BE2C (cell line): ENCODE measurements around the gene CASK.

ENCODE experiments used
- DNase-seq: peaks from one replicate; pipeline ENCODE4 v3.0.0-alpha.2; 2020
- H3K27me3 ChIP-seq: fragments of 250-450 bp; sonication (Bioruptor Pico); 2 replicates; pipeline ENCODE4 v1.5.1; 2020; ENCODE audit warnings: mild to moderate bottlenecking
- H3K36me3 ChIP-seq: fragments of 250-450 bp; sonication (Bioruptor Pico); 2 replicates; pipeline ENCODE4 v1.5.1; 2020; ENCODE audit warnings: mild to moderate bottlenecking
- H3K4me1 ChIP-seq: fragments of 250-450 bp; sonication (Bioruptor Pico); 2 replicates; pipeline ENCODE4 v1.5.1; 2020
- H3K4me3 ChIP-seq: 2 replicates; pipeline ENCODE4 v1.5.1; 2011; ENCODE audit warnings: low read depth, low read length
- H3K9me3 ChIP-seq: fragments of 250-450 bp; sonication (Bioruptor Pico); 2 replicates; pipeline ENCODE4 v1.5.1; 2020
- CTCF ChIP-seq: IDR thresholded peaks from 2 replicates; pipeline ENCODE4 v1.5.1; 2012; ENCODE audit warnings: mild to moderate bottlenecking, low read depth, low read length

CASK gene

GRCh38 chrX:41933546-41933945 lies 10.2 kb upstream of the CASK start:
- no peaks in the 10 kb centered on the region for H3K9me3 ChIP-seq

GRCh38 chrX:41932885-41933284 lies 9.5 kb upstream of the CASK start:
- H3K27me3 ChIP-seq: no peaks in the 10 kb centered on the region

More at GRCh38 chrX:41933546-41933945, 10.2 kb upstream of the CASK start:
- H3K36me3 ChIP-seq: no peaks in the 10 kb centered on the region
- no peaks in the 10 kb centered on the region for H3K4me1 ChIP-seq
- no peaks in the 10 kb centered on the region for H3K27me3 ChIP-seq
- TF ChIP-seq CTCF: no peak
- no peak overlapping the region for H3K4me3 ChIP-seq
- no peak for DNase-seq

GRCh38 chrX:41931591-41931990 lies 8.2 kb upstream of the CASK start:
- H3K4me1 ChIP-seq: no peaks in the 10 kb centered on the region
- H3K4me3 ChIP-seq: no peak overlapping the region
- no peaks in the 10 kb centered on the region for H3K36me3 ChIP-seq
- H3K27me3 ChIP-seq: no peaks in the 10 kb centered on the region
- no peak for TF ChIP-seq CTCF
- DNase-seq: no peak
- H3K9me3 ChIP-seq: no peaks in the 10 kb centered on the region

More at GRCh38 chrX:41932885-41933284, 9.5 kb upstream of the CASK start:
- no peaks in the 10 kb centered on the region for H3K36me3 ChIP-seq
- no peaks in the 10 kb centered on the region for H3K9me3 ChIP-seq
- H3K4me1 ChIP-seq: no peaks in the 10 kb centered on the region
- no peak for DNase-seq
- H3K4me3 ChIP-seq: no peak overlapping the region
- TF ChIP-seq CTCF: no peak

GRCh38 chrX:41923978-41924683 lies 777 bp upstream of the CASK start:
- DNase-seq: peak; percentile 24
- Histone ChIP-seq H3K4me3 (peak overlapping the region; percentile 74), H3K36me3 (no peaks in the 10 kb centered on the region), H3K4me1 (no peaks in the 10 kb centered on the region), H3K9me3 (no peaks in the 10 kb centered on the region), H3K27me3 (no peaks in the 10 kb centered on the region)
- TF ChIP-seq CTCF: no peak

GRCh38 chrX:41922431-41923151 lies 763 bp downstream of the CASK start:
- Histone ChIP-seq H3K9me3 (no peaks in the 10 kb centered on the region), H3K4me3 (peak overlapping the region; percentile 81), H3K27me3 (no peaks in the 10 kb centered on the region), H3K36me3 (no peaks in the 10 kb centered on the region), H3K4me1 (no peaks in the 10 kb centered on the region)
- 0 out of 2 replicates have a peak, but pooled peaks have one; percentile 5 for TF ChIP-seq CTCF
- DNase-seq: peak; percentile 55
